Neural crest cell (in vitro differentiated cells): Measurements from ENCODE around the gene PELI3. TPM values are rescaled to one million over a fixed set of nuclear protein-coding genes. Genes with fewer than 3 reads are reported as not detected.

Experiments used
- DNase-seq: peaks from one replicate; pipeline ENCODE4 v3.0.0; 2021; ENCODE audit warnings: low read depth, mixed read lengths, low spot score
- H3K27ac Mint-ChIP-seq: one replicate; pipeline ENCODE4 v1.8.0; 2021; ENCODE audit warnings: mild to moderate bottlenecking, mixed read lengths; ENCODE audit not compliant: unreplicated experiment
- H3K27me3 Mint-ChIP-seq: 2 replicates; pipeline ENCODE4 v1.8.0; 2021; ENCODE audit warnings: low read depth, mild to moderate bottlenecking, mixed read lengths
- H3K36me3 Mint-ChIP-seq: 2 replicates; pipeline ENCODE4 v1.8.0; 2021; ENCODE audit warnings: low read depth, mild to moderate bottlenecking, mixed read lengths
- H3K4me1 Mint-ChIP-seq: 2 replicates; pipeline ENCODE4 v1.8.0; 2021; ENCODE audit warnings: mixed read lengths
- H3K4me3 Mint-ChIP-seq: one replicate; pipeline ENCODE4 v1.8.0; 2021; ENCODE audit warnings: mild to moderate bottlenecking, mixed read lengths
- H3K9me3 Mint-ChIP-seq: 2 replicates; pipeline ENCODE4 v1.8.0; 2021; ENCODE audit warnings: mixed read lengths
- total RNA-seq: library from RNA; stranded (reverse); gene quantifications from 2 replicates; pipeline ENCODE4 v1.2.1, GENCODE V29; 2021
- TF ChIP-seq, protein P1 (sequence below): fragments of 200-600 bp; sonication (generic); conservative IDR thresholded peaks from 2 replicates; pipeline ENCODE4 v1.5.0; 2021; ENCODE audit warnings: antibody characterized with exemption, mild to moderate bottlenecking

Gene PELI3
- total RNA-seq, 1 donor from 2014 or later: 13.3 TPM

DNA sequence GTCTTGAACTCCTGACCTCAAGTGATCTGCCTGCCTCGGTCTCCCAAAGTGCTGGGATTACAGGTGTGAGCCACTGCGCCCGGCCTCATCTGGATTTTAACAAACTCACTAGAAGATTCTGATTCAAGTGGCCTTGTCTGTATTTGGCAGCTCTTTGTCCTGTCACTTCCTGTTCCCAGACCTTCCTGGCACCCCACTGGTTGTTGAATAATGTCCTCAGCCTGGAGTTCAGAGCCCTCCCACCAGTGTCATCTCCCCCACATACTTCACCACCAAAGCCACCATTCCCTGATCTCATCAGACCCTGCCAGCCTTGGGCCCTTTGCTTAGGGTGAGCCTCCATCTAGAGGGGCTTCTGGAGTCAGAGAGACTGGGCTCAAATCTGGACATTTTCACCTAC lies 3.3 kb downstream of the PELI3 start:
- peaks cover 9% of the 10 kb centered on the region for H3K27me3 Mint-ChIP-seq
- DNase-seq: no peak
- peak overlapping the region; percentile 81 for H3K27ac Mint-ChIP-seq
- H3K36me3 Mint-ChIP-seq: peaks cover 3% of the 10 kb centered on the region
- peak overlapping the region; percentile 58 for H3K4me3 Mint-ChIP-seq
- TF ChIP-seq, protein P1, sequence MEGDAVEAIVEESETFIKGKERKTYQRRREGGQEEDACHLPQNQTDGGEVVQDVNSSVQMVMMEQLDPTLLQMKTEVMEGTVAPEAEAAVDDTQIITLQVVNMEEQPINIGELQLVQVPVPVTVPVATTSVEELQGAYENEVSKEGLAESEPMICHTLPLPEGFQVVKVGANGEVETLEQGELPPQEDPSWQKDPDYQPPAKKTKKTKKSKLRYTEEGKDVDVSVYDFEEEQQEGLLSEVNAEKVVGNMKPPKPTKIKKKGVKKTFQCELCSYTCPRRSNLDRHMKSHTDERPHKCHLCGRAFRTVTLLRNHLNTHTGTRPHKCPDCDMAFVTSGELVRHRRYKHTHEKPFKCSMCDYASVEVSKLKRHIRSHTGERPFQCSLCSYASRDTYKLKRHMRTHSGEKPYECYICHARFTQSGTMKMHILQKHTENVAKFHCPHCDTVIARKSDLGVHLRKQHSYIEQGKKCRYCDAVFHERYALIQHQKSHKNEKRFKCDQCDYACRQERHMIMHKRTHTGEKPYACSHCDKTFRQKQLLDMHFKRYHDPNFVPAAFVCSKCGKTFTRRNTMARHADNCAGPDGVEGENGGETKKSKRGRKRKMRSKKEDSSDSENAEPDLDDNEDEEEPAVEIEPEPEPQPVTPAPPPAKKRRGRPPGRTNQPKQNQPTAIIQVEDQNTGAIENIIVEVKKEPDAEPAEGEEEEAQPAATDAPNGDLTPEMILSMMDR: no peak
- H3K9me3 Mint-ChIP-seq: no peaks in the 10 kb centered on the region
- H3K4me1 Mint-ChIP-seq: peaks cover 37% of the 10 kb centered on the region

- Mint-ChIP-seq H3K4me1 (peaks cover 32% of the 10 kb centered on the region), H3K27ac (no peak overlapping the region), H3K4me3 (peak overlapping the region; percentile 20), H3K27me3 (peaks cover 1% of the 10 kb centered on the region), H3K9me3 (no peaks in the 10 kb centered on the region), H3K36me3 (peaks cover 3% of the 10 kb centered on the region)
- TF ChIP-seq, protein P1: no peak
- DNase-seq: no peak
These were observed 4.4 kb downstream of the PELI3 start for GRCh38 chr11:66471142-66471541.

DNA sequence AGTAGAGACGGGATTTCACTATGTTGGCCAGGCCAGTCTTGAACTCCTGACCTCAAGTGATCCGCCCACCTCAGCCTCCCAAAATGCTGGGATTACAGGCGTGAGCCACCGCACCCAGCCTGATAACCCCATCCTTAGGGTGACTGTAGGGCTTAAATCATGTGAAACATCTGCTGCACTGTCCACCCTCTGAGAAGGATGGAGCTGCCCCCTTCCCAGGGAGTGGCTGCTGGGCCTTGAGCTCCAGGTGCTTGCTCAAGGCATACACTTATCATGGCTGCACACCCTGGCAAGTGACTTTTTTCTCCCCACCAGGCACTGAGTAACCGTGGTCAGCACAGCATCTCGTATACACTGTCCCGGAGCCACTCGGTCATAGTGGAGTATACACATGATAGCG lies 5.3 kb downstream of the PELI3 start:
- peak overlapping the region; percentile 31 for H3K4me3 Mint-ChIP-seq
- H3K4me1 Mint-ChIP-seq: peaks cover 34% of the 10 kb centered on the region
- no peak for DNase-seq
- H3K36me3 Mint-ChIP-seq: peaks cover 3% of the 10 kb centered on the region
- no peaks in the 10 kb centered on the region for H3K27me3 Mint-ChIP-seq
- no peak overlapping the region for H3K27ac Mint-ChIP-seq
- H3K9me3 Mint-ChIP-seq: no peaks in the 10 kb centered on the region
- TF ChIP-seq, protein P1: no peak

GRCh38 chr11:66473167-66473566 lies 6.5 kb downstream of the PELI3 start:
- Mint-ChIP-seq H3K27me3 (no peaks in the 10 kb centered on the region), H3K36me3 (peaks cover 3% of the 10 kb centered on the region), H3K9me3 (no peaks in the 10 kb centered on the region), H3K27ac (no peak overlapping the region), H3K4me3 (no peak overlapping the region), H3K4me1 (peaks cover 24% of the 10 kb centered on the region)
- TF ChIP-seq, protein P1: no peak
- DNase-seq: no peak

GRCh38 chr11:66473608-66474515 lies 7.2 kb downstream of the PELI3 start:
- Mint-ChIP-seq H3K4me1 (peaks cover 23% of the 10 kb centered on the region), H3K27ac (no peak overlapping the region), H3K9me3 (no peaks in the 10 kb centered on the region), H3K27me3 (no peaks in the 10 kb centered on the region), H3K36me3 (peaks cover 3% of the 10 kb centered on the region), H3K4me3 (no peak overlapping the region)
- TF ChIP-seq, protein P1: no peak
- DNase-seq: no peak
